Nephron (organoid): Measurements from ENCODE around the gene GLIS1.

Experiments used
- H3K27ac Mint-ChIP-seq, 3 experiments: 2 replicates each; pipeline ENCODE4 v1.8.0; 2020; ENCODE audit warnings: mixed read lengths in 3 of 3, mild to moderate bottlenecking in 2 of 3, moderate library complexity in 1 of 3
- H3K27me3 Mint-ChIP-seq: 2 replicates; pipeline ENCODE4 v1.8.0; 2021; ENCODE audit warnings: low read depth, mild to moderate bottlenecking, moderate library complexity, mixed read lengths
- H3K36me3 Mint-ChIP-seq: 2 replicates; pipeline ENCODE4 v1.8.0; 2020; ENCODE audit warnings: low read depth, mixed read lengths
- H3K4me1 Mint-ChIP-seq: 2 replicates; pipeline ENCODE4 v1.8.0; 2020; ENCODE audit warnings: mixed read lengths
- H3K4me3 Mint-ChIP-seq, 3 experiments: 2 replicates each; pipeline ENCODE4 v1.8.0; 2020; ENCODE audit warnings: mild to moderate bottlenecking in 3 of 3, mixed read lengths in 3 of 3, moderate library complexity in 2 of 3
- H3K9me3 Mint-ChIP-seq: 2 replicates; pipeline ENCODE4 v1.8.0; 2020; ENCODE audit warnings: mixed read lengths
- TF ChIP-seq, protein P1 (sequence below), 3 experiments: fragments of 200-600 bp; sonication (generic); IDR thresholded peaks; one replicate each; pipeline ENCODE4 v1.5.0; 2021; ENCODE audit warnings: antibody characterized with exemption in 3 of 3; ENCODE audit not compliant: unreplicated experiment in 3 of 3

The GLIS1 gene

DNA sequence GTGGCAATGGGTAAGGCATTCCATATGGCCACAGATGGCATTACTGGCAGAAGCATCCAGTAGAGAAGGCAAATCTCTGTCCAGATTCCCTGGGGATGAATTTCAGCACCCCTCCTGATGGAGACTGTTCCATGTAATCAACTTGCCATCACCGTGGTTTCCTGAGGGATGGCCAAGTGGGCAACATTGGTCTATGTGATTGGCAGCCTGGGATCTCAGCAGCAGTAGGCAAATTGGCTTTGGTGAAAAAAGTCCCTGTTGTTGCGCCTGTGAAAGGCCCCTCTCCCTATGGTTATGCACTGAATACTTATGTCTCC, 260.5 kb downstream of the GLIS1 start:
- H3K27me3 Mint-ChIP-seq: peaks cover 14% of the 10 kb centered on the region
- no peaks in the 10 kb centered on the region for H3K36me3 Mint-ChIP-seq
- TF ChIP-seq, protein P1, sequence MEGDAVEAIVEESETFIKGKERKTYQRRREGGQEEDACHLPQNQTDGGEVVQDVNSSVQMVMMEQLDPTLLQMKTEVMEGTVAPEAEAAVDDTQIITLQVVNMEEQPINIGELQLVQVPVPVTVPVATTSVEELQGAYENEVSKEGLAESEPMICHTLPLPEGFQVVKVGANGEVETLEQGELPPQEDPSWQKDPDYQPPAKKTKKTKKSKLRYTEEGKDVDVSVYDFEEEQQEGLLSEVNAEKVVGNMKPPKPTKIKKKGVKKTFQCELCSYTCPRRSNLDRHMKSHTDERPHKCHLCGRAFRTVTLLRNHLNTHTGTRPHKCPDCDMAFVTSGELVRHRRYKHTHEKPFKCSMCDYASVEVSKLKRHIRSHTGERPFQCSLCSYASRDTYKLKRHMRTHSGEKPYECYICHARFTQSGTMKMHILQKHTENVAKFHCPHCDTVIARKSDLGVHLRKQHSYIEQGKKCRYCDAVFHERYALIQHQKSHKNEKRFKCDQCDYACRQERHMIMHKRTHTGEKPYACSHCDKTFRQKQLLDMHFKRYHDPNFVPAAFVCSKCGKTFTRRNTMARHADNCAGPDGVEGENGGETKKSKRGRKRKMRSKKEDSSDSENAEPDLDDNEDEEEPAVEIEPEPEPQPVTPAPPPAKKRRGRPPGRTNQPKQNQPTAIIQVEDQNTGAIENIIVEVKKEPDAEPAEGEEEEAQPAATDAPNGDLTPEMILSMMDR (IDR thresholded peaks at IDR 0.05; ENCODE audit: unreplicated experiment in 3 of 3): no peak
- no peaks in the 10 kb centered on the region for H3K9me3 Mint-ChIP-seq
- H3K27ac Mint-ChIP-seq: peak overlapping the region in 1 of 3 experiments; percentile 79
- no peak overlapping the region for H3K4me3 Mint-ChIP-seq
- peaks cover 10% of the 10 kb centered on the region for H3K4me1 Mint-ChIP-seq

DNA sequence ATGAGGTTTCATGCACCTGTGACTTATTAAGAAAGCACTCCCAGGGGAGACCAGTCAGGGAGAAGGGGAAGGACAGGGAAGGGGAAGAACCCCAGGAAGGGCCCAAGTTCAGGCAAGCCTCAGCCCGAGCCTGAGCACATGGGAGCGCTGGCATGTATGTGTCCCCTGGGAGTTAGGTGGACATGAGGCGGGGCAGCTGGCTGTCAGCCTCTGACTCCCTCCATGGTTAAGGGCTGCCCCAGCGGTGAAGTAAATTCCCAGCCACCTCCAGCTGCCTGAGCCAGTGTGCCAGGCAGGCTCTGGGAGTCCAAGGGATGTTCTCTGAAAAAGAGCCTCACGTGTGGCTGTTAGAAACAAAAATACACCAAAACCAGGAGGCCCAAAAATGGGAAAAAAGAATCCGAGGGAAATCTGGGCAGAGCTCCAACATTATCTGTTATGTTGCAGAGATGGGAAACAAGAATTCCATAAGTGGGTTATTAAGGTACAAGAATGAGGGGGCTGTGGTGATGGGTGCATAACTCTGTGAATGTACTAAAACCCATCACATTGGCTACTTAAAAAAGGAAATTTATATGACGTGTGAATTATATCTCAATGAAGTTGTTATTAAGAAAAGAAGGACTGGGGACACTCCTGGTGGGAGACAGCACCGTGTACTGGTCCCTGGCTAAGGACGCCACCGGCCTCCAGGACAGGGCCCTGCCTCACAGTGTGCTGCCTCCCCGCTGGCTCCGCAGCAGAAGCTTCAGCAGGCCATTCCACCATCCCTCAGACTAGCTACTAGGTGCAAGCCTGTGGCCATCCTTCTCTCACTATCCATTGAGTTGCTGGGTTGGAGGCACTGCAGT, 261.1 kb downstream of the GLIS1 start:
- H3K9me3 Mint-ChIP-seq: no peaks in the 10 kb centered on the region
- no peak overlapping the region for H3K4me3 Mint-ChIP-seq
- peaks cover 10% of the 10 kb centered on the region for H3K4me1 Mint-ChIP-seq
- H3K27ac Mint-ChIP-seq: peak overlapping the region in 2 of 3 experiments; percentile 79 to 83
- H3K27me3 Mint-ChIP-seq: peaks cover 9% of the 10 kb centered on the region
- H3K36me3 Mint-ChIP-seq: no peaks in the 10 kb centered on the region
- TF ChIP-seq, protein P1 (IDR thresholded peaks at IDR 0.05; ENCODE audit: unreplicated experiment in 3 of 3): no peak

DNA sequence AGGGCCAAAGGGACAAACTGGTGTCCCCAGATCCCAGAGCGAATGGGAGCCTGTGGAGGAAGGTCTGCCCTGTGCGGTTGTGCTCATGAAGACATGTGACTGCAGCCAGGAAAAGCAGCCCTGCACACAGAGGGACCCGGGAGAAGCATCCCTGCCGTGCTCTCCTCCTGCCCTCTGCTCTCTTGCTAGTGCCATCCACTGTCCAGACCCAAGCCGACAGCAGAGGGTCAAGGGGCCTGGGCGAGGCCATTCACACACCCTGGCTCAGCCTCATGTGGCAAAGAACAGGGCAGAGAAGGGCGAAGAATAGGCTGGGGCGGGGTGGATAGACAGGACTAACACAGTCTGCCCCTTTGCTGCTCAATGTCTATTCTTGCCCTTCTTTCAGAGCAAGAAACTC, 262.4 kb downstream of the GLIS1 start:
- Mint-ChIP-seq H3K4me1 (peaks cover 10% of the 10 kb centered on the region), H3K9me3 (no peaks in the 10 kb centered on the region), H3K27ac (no peak overlapping the region), H3K36me3 (no peaks in the 10 kb centered on the region), H3K27me3 (no peaks in the 10 kb centered on the region), H3K4me3 (no peak overlapping the region)
- TF ChIP-seq, protein P1 (IDR thresholded peaks at IDR 0.05; ENCODE audit: unreplicated experiment in 3 of 3): no peak

DNA sequence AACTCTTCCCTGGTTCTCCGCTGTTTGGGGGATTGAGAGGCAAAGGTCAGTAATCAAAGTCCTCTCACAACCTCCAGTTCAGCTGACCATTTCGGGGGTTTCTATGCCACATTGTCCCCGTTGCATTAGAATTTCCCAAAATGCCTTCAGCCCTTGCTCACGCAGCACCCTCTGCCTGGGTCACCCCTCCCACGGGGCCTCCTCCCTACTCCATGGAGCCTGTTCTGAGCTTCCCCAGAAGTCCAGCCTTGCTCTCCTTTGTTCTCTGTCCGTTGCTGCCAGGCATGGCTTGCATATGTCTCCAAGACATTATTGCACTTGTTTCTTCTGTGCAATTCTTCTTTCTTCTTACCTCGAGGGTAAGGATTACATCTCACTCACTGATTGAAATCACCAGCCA, 263.3 kb downstream of the GLIS1 start:
- Mint-ChIP-seq H3K4me3 (no peak overlapping the region), H3K9me3 (no peaks in the 10 kb centered on the region)

DNA sequence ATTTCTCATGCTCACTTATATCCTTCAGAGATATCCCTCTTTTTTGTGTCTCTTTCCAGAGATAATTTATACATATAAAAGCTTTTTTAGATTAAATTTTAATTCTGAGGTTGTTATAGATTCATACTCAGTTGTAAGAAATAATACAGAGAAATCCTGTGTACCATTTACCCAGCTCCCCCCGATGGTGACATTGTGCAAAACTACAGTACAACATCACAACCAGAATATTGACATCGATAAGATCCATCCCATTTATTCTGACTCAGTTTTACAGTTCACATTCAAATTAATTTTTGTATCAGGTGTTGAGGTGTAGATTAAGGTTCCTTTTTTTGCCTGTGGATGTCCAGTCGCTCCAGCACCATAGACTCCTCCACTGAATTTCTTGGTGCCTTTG, 265.5 kb downstream of the GLIS1 start:
- TF ChIP-seq, protein P1 (IDR thresholded peaks at IDR 0.05; ENCODE audit: unreplicated experiment in 3 of 3): peak in 2 of 3 experiments; percentile 18 to 27
- H3K27ac Mint-ChIP-seq: no peak overlapping the region
- H3K4me1 Mint-ChIP-seq: peaks cover 10% of the 10 kb centered on the region

More for the DNA sequence above, 263.3 kb downstream of the GLIS1 start:
- Mint-ChIP-seq H3K4me1 (peaks cover 10% of the 10 kb centered on the region), H3K27ac (no peak overlapping the region), H3K36me3 (no peaks in the 10 kb centered on the region), H3K27me3 (no peaks in the 10 kb centered on the region)
- TF ChIP-seq, protein P1 (IDR thresholded peaks at IDR 0.05; ENCODE audit: unreplicated experiment in 3 of 3): no peak

DNA sequence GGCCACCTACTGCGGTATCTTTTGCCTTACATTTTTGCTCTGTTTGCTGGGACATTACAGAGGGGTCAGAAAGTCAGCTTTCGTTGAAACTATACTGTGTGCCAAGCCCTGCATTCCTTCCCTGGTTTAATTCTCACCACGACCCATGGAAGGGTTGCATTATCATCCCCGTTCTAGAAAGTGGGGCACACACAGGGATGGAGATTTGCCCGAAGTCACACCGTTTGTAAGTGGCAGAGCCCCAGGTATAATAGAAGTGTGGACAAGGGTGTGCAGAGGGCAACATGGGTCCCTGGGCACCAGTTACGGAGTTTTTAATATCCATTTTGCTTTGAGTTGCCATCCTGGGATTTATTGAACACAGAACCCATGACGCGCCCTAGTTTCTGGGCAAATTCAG, 268.0 kb downstream of the GLIS1 start:
- Mint-ChIP-seq H3K4me1 (peaks cover 5% of the 10 kb centered on the region), H3K27ac (no peak overlapping the region), H3K9me3 (no peaks in the 10 kb centered on the region), H3K36me3 (no peaks in the 10 kb centered on the region), H3K27me3 (peaks cover 5% of the 10 kb centered on the region), H3K4me3 (no peak overlapping the region)
- TF ChIP-seq, protein P1 (IDR thresholded peaks at IDR 0.05; ENCODE audit: unreplicated experiment in 3 of 3): no peak

More for the DNA sequence above, 265.5 kb downstream of the GLIS1 start:
- Mint-ChIP-seq H3K9me3 (no peaks in the 10 kb centered on the region), H3K4me3 (no peak overlapping the region), H3K36me3 (no peaks in the 10 kb centered on the region), H3K27me3 (peaks cover 5% of the 10 kb centered on the region)
